MV-4-11 (cell line): ENCODE measurements around the gene CPTP.

Experiments
- DNase-seq: peaks from one replicate; lab custom pipeline; 2025; lab: John Stamatoyannopoulos, UW

Gene CPTP

DNA sequence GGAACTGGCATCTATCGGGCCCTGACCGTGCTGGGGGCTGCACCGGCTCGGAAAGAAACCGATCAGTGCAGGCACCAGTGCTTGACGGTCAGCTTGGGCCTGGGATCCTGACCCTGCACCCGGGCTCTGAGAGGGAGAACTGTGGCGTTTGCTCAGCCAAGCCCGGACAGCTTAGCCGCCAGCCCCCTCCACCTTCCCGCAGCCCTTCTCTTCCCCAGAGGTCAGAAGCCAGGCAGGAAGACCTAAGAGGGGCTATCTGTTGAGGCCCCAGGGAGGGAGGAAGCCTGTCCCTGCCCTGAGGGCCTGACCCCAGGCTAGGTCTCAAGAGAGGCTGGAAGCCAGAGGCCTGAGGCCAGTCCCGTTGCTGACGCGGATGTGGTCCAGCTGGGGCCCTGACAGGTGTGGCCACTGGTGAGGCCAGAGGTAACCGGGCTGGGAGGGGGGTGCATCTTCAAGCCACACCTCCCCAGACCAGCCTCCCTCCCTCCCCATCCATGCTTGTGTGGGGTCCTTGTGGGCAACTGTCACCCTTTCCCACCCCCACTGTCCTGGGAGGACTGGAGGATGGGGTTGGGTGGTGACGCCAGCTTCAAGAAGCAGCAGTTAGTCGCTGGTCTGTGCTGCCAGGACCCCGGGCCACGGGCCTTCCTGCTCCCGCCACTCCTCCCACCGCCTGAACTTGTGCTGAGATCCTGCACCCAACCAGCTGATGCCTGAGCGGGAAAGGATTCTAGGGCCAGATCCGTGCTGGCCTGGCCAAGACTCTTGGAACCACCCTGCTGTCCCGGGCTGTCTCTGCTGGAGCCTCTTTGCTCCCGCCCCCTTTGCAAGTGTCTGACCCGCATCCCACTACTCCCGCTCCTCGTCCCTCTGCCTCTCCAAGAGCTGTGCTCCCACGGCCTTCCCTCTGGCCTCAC is 27.2 kb downstream of the CPTP start:
- DNase-seq: no peak

DNA sequence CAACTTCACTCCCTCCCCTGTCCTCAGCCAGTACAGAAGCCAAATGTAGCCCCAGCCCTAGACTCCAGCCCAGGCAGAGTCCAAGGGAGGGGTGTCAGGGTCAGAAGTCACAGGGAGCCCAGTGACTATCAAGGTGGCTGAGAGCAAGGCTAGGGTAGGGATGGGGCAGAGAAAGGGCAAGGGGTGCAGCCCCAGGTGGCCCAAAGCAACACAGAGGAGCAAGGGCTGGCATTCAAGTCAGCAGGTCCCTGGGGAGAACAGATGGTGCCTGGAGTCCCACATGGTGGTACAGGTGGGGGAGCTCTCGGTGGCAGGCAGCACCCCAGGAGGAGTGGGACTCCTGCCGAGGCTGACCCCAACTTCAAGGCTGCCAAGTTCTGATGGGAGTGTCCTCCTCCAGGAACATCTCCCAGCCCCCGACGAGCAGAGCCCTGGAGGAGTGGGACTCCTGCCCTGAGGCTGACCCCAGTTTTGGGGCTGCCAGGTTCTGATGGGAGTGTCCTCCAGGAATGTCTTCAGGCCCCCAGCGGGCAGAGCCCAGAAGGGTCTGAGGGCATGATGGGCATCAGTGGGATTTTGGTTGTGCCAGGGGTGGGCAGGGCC is 28.3 kb downstream of the CPTP start:
- no peak for DNase-seq

DNA sequence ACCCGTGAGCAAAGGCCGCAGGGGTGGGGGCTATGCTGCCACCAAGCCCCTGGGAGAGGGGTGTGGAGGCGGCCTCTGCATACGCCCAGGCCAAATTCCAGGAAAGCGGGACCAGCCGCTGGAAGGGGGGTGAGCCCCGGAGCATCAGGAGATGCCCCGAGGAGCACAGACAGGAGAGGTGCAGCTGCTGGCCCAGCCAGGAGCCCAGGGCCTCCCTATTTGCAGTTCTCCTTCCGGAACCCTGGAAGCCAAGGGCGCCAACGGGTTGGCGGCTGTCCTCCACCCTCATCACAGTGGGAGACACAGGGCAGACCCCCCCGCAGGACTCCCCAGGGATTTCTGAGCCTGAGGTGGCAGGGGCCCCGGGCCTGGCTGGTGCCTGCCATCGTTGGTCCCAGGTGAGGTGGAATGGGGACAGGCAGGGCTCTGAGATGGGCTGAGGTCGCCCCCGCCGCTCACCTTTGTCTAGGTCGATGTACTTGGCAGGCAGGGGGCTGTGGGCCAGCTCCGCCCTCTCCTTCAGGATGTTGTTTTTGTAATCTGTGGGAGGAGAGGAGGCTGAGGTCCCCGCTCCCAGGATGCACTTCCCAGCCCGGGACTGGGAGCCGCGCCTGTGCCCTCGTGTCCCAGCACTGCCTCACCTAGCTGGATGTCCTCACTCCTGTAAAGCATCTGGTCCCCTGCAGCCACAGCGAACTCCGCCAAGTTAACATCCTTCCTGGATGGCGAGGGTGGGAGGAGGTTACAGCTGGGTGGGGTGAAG is 29.0 kb downstream of the CPTP start:
- no peak for DNase-seq

DNA sequence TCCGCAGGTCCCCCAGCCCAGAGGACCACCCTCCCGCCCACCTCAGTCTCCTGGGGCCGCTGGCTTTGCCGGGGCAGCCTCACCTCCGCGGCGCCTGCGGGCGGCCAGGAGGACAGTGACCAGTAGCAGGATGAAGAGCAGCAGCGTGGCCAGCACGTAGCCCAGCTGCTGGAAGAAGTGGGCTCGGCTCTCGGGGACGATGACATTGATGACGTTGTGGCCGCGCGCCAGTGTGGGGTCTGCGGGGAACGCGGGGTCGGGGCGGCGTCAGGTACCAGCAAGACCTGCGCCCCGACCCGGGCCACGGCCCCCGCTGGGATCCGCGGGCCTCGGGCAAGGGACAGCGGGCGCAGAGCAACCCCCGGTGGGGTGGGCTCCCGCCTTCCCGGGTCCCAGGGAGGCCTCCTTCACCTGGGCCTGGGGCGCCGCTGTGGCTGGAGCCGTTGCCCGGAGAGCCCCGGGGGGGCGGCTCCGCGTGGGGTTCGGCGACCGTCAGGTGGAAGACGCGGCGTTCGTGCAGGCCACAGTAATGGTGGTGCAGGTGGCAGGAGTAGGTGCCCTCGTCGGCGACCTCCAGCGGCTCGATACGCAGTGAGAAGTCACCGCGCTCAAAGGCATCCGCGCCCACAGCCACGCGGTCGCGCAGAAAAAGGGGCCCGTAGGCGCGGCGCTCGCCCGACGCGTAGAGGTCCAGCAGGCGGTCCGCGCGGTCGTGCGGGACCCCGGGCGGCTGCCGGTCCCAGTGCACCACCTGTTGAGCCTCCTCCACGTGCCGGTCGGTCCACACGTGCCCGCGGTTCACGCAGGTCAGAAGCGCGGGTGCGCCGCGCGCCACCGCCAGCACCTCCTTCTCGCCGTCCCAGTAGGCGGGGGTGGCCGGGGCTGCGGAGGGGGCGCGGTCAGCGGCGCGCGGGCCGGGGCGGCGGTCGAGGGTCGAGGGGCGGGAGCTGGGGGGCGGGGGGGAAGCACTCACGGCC is 30.0 kb downstream of the CPTP start:
- DNase-seq: no peak

DNA sequence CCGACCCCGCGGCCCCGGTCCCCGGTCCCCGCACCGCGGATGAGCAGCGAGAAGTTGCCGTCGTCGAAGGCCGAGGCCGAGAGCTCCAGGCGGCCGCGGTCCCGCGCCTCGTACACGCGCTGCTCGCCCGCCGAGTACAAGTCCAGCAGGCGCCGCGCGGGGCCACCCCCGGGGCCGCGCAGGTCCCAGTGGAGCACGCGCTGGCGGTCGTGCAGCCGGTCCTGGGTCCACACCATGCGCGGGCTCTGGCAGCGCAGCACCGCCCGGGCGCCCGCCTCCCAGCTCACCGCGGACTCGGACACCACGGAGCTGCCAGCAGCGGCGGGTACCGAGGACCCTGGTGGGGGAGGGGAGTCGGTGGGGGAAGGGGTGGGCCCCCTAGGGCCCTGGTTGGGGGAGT is 30.8 kb downstream of the CPTP start:
- DNase-seq: no peak

DNA sequence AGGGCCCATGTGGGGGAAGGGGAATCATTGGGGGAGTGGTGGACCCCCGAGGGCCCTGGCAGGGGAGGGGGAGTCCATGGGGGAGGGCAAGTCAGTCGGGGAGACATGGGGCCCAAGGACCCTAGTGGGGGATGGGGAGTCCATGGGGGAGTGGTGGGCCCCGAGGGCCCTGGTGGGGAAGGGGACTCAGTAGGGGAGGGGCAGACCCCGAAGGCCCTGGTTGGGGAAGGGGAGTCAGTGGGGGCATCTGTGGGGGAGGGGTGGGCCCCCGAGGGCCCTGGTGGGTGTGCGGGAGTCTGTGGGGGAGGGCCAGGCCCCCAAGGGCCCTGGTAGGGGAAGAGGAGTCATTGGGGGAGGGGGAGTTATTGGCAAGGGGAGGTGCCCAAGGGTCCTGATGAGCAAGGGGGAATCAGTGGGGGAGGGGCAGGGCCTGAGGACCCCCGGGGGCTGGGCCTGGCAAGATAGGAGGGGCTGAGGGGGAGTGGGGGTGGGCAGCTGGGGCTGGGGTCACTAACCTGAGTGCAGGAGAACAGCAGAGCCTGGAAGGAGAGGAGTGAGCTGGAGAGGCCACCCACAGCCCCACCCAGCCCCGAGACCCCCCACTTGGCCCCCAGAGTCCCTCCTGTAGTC is 31.7 kb downstream of the CPTP start:
- no peak for DNase-seq

DNA sequence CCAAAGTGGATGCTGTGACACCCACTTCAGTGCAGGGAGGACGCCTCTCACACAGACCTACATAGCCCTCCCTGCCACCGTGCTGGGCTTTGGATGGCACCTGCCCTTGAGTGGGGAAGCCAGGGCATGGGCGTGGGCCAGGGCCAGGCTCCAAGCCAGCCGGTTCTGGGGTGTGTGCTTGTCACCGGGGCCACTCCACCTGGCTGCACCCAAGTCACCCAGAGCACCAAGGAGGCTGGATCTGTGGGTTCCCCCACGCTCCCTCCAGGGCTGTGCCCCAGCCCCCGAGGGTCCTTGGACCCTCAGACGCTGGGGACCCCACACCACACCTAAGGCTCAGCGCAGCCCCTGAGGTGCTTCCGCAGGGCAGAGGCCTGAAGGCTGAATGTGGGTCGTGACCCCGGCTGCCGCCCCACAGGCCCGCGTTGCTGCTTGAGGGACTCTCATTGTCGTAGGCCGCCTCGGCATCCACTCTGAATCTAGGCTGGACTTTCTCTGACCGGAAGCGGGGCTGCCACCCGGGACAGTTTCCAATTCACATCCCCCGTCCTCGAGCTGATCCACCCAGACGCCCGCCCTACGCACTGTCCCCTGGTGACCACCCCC is 32.3 kb downstream of the CPTP start:
- DNase-seq: no peak

DNA sequence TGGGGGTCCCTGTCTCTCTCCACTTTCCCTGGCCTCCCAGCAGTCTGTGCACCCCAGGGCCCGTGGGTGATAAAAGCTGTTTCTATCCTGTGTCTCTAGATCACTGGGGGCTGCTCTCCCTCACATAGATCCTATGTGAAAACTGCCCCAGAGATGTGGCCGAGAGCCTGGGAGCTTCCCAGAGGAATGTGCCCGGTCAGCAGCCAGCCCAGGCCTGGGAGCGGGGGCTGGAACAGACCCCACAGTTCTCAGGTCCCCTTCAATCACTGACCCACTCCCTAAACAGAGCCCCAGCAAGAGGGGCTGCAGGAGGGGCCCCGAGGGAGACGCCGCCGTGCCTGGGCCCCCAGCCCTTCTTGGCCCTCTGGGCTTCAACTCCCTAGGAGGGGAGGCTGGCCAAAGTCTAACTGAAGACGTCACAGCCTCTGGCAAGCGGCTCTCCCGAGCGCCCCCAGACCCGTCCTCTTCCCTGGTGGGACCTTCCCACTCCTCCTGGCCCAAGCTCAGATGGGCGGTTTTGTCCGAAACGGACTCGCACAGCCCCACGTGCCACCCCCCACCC is 33.4 kb downstream of the CPTP start:
- DNase-seq: no peak

DNA sequence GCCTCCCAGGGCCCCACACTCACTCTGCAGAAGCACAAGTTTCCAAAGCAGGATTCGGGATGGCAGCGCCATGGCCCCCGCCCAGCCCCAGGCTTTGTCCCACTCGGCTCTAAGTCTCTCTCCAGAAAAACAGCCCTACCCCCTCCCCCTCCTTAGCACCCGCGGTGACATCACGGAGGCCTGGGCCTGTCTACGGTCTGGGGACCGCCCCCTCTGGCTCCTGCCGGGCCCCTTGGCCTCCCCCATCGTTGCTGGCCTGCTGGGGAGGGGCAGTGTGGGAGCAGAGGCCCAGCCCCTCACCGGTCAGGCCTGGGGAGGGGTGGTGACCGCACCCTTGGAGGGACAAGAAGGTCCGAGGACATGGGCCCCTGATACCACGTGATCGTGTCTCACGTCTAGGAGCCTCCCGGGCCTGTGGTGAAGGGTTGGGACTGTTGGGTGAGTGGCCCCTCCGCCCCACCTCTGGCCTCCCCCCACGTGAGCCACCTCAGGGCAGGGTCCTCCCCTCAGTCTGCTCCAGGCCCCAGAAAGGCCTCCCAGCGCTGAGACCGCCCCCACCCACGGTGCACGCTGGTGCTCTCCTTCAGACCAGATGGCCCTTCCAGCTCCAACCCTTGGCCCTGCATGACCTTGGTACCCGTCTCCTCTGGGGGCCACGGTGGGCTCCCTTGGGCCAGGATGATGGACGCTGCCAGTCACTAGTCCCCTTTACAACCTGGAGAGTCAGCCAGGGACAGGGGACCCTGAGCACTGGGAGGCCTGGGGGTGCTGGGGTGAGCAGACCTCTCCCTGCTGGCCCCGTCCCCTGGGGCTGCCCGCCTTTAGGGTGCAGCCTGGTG is 34.0 kb downstream of the CPTP start, which contains the start of gene MXRA8:
TSS of gene MXRA8 (minus strand) at position 123 of the 839 bp plus-strand sequence. CDS start at position 72, 51 bp downstream.
- no peak for DNase-seq

DNA sequence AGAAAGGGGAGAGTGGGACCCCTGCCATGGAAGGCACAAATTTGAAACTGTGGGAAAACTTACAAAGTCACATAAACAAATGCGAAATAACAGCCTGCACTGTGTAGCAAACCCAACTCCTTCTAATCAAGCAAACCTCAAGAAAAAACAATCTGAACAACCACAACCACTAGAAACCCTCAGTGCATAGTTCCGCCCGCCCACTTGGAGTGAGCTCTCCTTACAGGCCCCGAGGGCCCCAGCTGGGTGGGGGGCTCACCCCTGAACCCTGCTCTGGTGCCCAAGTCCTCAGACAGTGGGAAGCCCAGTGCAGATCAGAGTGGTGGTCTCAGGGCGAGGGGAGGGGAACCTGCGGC is 34.7 kb downstream of the CPTP start:
- no peak for DNase-seq

DNA sequence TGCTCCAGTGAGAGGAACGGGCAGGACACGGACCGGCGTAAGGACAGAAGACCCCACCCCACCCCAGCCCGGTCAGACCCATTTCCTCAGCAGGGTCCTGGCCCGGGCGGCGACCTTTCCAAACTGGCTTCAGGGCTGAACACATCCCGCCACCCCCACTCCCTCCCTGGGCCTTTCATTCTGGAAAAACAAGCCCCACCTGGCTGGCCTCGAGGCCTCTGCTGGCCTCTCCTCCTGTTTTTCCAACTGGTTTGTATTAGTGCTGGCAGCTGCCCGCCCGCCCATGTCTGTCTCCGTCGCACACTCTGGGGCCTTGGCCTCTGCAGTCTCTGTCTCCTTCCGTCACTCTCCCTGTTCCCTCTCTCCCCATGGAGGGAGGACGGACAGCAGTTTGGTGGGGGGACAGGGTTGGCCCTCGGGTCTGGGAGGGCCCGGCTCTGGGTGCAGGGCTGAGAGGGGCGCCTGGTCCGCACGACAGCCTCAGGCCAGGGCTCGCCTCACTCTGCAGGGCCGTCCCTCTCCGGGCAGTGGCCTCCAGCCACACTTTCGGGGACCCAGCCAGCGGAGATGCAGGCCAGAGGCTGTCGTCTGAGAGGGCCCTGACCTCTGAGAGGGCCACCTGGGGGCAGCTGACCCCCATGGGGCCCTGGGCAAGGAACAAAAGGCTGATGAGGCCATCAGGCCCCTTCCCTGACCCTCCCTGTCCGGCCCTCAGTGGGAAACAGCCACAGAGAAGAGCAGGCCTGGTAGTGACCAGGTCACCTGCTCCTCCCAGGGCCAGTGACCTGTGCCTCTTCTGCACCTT is 35.3 kb downstream of the CPTP start:
- DNase-seq: no peak

DNA sequence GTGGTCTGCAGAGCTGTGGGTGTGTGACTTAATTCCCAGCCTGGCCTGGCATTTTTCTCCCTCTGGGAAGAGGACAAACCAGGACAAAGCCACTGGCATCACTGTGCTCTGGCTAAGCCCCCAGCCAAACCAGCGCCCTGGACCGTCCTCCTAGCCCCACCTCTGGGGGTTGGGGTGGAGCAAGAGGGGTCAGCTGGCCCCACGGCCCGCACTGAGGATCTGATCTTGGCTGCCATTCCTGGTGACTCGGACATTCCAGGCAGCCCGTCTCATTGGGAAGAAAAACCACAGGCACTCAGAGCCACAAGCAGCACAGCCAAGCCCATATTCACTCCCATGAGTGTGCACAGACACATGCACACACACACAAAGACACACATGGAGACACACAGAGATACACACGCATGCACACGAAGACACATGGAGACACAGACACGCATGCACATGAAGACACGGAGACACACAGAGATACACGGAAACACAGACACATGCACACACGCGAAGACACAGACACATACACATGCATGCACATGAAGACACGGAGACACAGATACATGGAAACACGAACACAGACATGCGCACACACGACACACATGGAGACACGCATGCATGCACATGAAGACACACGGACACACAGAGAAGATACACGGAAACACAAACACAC is 36.0 kb downstream of the CPTP start:
- DNase-seq: no peak

DNA sequence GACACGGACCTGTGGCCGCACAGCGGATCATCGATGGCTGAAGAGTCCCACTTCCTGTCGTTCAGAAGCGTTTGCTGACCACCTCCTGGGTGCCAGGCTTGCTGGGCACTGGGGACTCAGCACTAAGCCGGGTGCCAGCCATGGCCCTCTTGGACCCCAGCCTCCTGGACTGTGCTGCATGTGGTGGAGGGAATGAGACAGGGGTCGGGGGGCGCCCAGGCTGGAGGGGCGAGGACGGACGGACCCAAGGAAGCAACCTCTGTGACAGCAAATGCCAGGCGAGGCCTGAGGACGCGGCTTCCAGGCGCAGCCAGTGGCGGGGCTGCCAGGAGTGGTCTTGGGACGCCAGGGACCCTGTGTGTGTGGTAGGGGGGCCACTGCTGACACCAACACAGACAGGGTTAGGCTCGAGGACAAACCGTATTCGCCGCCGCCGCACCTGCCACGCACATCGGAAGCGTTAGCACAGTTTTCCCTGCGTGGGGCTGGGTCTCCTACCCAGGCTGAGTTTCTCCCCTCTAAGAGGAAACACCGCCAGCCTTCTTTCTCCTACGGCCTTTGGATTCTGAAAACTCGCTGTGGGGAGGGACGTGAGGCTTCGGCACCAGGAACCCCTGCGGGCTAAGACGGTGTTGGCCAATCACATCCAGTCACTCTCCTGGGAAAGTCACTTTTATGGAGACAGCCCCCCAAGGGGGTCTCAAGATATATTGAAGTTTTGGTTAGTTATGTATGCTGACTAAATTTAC is 36.8 kb downstream of the CPTP start:
- DNase-seq: no peak

DNA sequence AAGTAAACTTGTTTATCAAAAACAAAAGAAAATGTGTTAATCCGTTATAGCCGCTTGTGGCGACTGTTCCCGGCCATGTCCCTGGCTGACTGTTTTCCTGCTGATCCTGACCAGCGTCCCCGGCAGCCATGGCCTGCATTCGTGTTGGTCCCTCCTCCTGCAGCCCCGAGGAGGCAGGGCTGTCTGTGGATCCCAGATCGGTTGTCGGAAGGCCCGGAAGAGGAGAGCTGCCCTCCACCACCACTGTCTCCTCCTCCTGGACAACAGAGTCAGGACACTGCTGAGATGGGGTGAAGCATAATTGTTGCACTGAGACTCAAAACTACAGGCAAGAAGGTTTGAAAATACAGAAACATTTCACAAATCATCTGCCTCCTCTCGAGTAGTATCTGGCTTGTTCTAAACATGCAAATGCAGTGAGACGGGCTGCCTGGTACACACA is 37.4 kb downstream of the CPTP start:
- DNase-seq: no peak

DNA sequence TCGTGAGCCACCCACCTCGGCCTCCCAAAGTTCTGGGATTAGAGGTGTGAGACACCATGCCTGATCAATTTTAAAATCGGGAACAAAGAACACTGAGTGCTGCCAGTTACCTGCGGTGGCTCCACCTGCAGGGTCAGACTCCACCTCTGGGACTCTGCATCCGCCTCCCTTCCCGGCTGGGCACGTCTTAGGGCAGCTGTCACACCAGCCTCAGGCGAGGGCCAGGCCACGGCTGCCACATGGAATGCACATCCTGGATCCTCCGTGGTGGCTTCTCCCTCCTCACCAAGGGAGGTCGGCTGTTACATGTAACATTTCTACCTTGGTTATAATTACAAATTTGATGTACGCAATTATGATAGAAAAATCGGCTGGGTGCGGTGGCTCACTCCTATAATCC is 39.7 kb downstream of the CPTP start:
- DNase-seq: no peak

DNA sequence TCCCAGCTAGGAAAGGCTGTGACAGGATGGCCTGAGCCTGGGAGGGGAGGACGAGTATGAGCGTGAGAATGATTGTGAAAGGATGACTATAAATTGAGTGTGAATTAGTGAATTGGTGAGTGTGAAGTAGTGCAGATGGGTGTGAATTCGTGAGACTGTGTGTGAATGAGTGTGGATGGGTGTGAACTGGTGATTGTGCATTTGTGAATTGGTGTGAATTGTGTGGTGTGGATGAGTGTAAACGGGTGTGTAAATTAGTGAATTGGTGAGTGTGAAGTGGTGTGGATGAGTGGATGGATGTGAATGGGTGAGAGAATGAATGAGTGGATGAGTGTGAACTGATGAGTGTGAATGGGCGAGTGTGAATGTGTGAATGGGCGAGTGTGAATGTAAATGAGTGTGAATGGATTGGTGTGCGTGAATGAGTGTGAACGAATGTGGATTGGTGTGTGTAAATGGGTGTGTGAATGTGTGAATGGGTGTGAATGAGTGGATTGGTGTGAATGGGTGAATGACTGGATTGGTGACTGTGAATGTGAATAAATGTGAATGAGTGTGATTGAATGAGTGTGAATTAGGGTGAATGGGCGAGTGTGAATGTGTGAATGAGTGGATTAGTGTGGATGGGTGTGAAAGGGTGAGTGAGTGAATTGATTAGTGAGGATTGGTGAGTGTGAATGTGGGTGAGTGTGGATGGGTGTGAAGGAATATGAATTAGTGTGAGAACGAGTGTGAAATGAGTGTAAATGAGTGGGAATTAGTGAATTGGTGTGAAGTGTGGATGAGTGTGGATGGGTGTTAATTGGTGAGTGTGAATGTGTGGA is 41.5 kb downstream of the CPTP start:
- DNase-seq: no peak
